OCI-LY7 (cell line): ENCODE results near the gene AMFR. TPM values are rescaled to one million over a fixed set of nuclear protein-coding genes. Genes with fewer than 3 reads are reported as not detected.

Experiments used
- BruUV-seq: library from RNA; stranded (reverse); fragments of 400-500 nt; replicated peaks from 2 replicates; lab custom pipeline; 2021; lab: Mats Ljungman, UMichigan
- CTCF ChIA-PET: fragments of 300-600 bp; sonication (Branson Sonifier 250); formaldehyde crosslinking; loops from one replicate; lab custom pipeline; 2022; ENCODE audit warnings: antibody characterized with exemption; ENCODE audit not compliant: unreplicated experiment; lab: Charles Lee
- POLR2A ChIA-PET: fragments of 300-600 bp; sonication (Branson Sonifier 250); formaldehyde crosslinking; loops from one replicate; lab custom pipeline; 2022; ENCODE audit warnings: antibody characterized with exemption; lab: Charles Lee
- DNase-seq: peaks from one replicate; pipeline ENCODE4 v3.0.0-alpha.2; 2015; ENCODE audit warnings: low spot score
- H2AFZ ChIP-seq: fragments of 200-600 bp; sonication (generic), shearing (Covaris generic); 2 replicates; pipeline ENCODE4 v1.6.1; 2014; ENCODE audit warnings: mild to moderate bottlenecking, antibody characterized with exemption, low read length, moderate library complexity
- H3K27ac ChIP-seq: fragments of 200-600 bp; sonication (generic); 2 replicates; pipeline ENCODE4 v1.5.1; 2014; ENCODE audit warnings: mixed run types, low read depth, mild to moderate bottlenecking, moderate library complexity, low read length, inconsistent platforms; ENCODE audit not compliant: poor library complexity, severe bottlenecking
- H3K36me3 ChIP-seq: fragments of 200-600 bp; sonication (generic); 2 replicates; pipeline ENCODE4 v1.6.1; 2014; ENCODE audit warnings: mild to moderate bottlenecking, antibody characterized with exemption, low read length, moderate library complexity, mixed read lengths; ENCODE audit not compliant: insufficient read depth
- H3K4me1 ChIP-seq: fragments of 200-600 bp; sonication (generic); 2 replicates; pipeline ENCODE4 v1.5.1; 2014; ENCODE audit warnings: mild to moderate bottlenecking, low read length; ENCODE audit not compliant: insufficient read depth, poor library complexity, severe bottlenecking
- H3K4me2 ChIP-seq: fragments of 200-600 bp; sonication (generic); 2 replicates; pipeline ENCODE4 v1.6.1; 2014; ENCODE audit warnings: mild to moderate bottlenecking, low read length
- H3K4me3 ChIP-seq: fragments of 200-600 bp; sonication (generic); 2 replicates; pipeline ENCODE4 v1.5.1; 2014; ENCODE audit warnings: mild to moderate bottlenecking, low read depth, low read length; ENCODE audit not compliant: poor library complexity, severe bottlenecking
- H3K79me2 ChIP-seq: fragments of 200-600 bp; sonication (generic); 2 replicates; pipeline ENCODE4 v1.6.1; 2016; ENCODE audit warnings: low read depth, mild to moderate bottlenecking, low read length, moderate library complexity, mixed read lengths; ENCODE audit not compliant: insufficient read depth
- H3K9me2 ChIP-seq: fragments of 200-600 bp; sonication (generic); 2 replicates; pipeline ENCODE4 v1.6.1; 2016; ENCODE audit warnings: mild to moderate bottlenecking, low read length, mixed read lengths; ENCODE audit not compliant: insufficient read depth
- H3K9me3 ChIP-seq: fragments of 200-600 bp; sonication (generic); 2 replicates; pipeline ENCODE4 v1.6.1; 2014; ENCODE audit warnings: mild to moderate bottlenecking, mixed run types, low read length, mixed read lengths
- H4K20me1 ChIP-seq: fragments of 200-600 bp; sonication (generic); 2 replicates; pipeline ENCODE4 v1.6.1; 2014; ENCODE audit warnings: mild to moderate bottlenecking, antibody characterized with exemption, low read length, moderate library complexity, mixed read lengths; ENCODE audit not compliant: insufficient read depth
- CTCF ChIP-seq: fragments of 200-600 bp; sonication (generic); conservative IDR thresholded peaks from 2 replicates; pipeline ENCODE4 v1.5.1; 2014; ENCODE audit warnings: mild to moderate bottlenecking, antibody characterized with exemption, low read length, moderate library complexity, mixed read lengths
- EZH2phosphoT487 ChIP-seq: fragments of 200-600 bp; sonication (generic); IDR thresholded peaks from 2 replicates; pipeline ENCODE4 v1.6.1; 2018; ENCODE audit warnings: low read depth, borderline replicate concordance, mild to moderate bottlenecking, mixed run types, antibody characterized with exemption, low read length, moderate library complexity, mixed read lengths
- intact Hi-C: fragments of 100-400 bp; cut with micrococcal nuclease; formaldehyde crosslinking; loops from one replicate; pipeline ENCODE4 v1.10.0; 2022; ENCODE audit not compliant: unreplicated experiment
- total RNA-seq, 2 experiments: library from RNA; depleted of rRNA in 1 of 2; stranded (reverse); fragments of >200 nt in 1 of 2; shearing (Covaris generic) in 1 of 2; gene quantifications; 2 replicates each; pipeline ENCODE4 v1.2.3, GENCODE V29; 2014 to 2022

Gene AMFR
- total RNA-seq, 2 experiments from 2014 or later = 87.7 to 101 TPM

DNA sequence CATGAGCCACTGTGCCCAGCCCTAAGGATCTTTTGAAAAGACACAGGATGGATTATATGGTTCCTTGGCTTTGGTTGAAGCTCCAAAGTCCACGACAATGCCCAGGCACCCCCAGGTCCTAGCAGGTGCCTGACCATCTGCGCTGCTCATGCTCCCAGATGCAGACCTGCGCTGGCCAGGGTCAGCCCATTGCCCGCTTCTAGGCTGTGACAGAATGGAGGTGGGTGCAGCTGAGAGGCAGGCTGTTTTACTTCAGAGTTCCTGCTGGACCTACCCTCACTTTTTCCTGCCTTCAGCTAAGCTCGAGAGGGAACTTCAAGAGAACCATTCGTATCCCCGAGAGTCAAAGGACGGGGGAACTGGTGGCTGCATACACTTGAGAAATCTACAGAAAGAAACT is 60.5 kb downstream of the AMFR start:
- ChIA-PET CTCF (no interaction called here), POLR2A (no interaction called here)
- DNase-seq = no peak
- no peaks in the 10 kb centered on the region for H3K4me1 ChIP-seq
- H3K4me3 ChIP-seq = no peak overlapping the region
- H3K4me2 ChIP-seq = no peak overlapping the region
- no peak for TF ChIP-seq EZH2phosphoT487
- no peak for TF ChIP-seq CTCF
- no peaks in the 10 kb centered on the region for H3K9me3 ChIP-seq
- intact Hi-C loops = no loop called here
- no peaks in the 10 kb centered on the region for H3K79me2 ChIP-seq
- H3K36me3 ChIP-seq = peaks cover 69% of the 10 kb centered on the region
- no TSS peak for BruUV-seq
- H4K20me1 ChIP-seq = no peaks in the 10 kb centered on the region
- H2AFZ ChIP-seq = no peak overlapping the region
- H3K27ac ChIP-seq = no peak overlapping the region
- no peaks in the 10 kb centered on the region for H3K9me2 ChIP-seq

DNA sequence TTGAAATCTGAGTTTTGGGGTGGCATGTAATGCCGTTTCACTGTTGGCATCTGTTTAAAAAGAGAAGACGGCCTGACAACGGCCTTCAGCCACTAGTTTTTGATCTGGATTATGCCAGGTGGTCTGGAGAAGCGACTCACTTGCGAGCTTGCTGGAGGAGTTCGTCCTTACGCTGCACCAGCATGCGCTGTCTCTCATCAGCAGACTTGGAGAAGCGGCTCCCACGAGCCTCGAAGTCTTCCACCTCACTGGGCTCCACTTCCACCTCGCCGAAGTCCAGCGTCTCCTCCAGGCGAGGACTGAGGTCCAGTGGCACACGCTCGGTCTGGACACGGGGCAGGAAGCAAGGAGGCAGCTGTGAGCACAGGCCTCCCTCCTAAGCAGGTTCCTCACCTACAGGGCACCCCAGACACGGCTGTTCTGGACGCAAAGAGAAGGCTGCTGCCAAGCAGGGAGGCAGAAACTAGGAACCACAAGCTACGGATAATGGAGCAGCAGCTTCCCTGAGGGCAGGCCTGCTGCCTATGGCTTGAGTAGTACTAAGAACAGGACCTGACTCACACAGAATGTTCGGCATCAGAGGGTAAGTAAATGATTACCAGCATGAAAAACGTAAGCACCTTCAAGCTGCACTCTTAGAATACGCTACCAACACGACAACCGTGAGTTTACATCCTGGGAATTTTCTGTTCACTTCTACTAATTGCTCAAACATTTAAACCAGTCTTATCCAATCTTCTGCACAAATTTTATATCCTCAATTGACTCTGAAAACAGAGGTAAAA is 61.4 kb downstream of the AMFR start:
- H3K79me2 ChIP-seq = no peaks in the 10 kb centered on the region
- no peaks in the 10 kb centered on the region for H4K20me1 ChIP-seq
- H3K9me3 ChIP-seq = no peaks in the 10 kb centered on the region
- H3K4me2 ChIP-seq = no peak overlapping the region
- no peaks in the 10 kb centered on the region for H3K4me1 ChIP-seq
- no peak overlapping the region for H3K27ac ChIP-seq
- DNase-seq = no peak
- CTCF ChIA-PET = no interaction called here
- POLR2A ChIA-PET = no interaction called here
- no peak overlapping the region for H2AFZ ChIP-seq
- TF ChIP-seq CTCF = no peak
- TF ChIP-seq EZH2phosphoT487 = no peak
- H3K9me2 ChIP-seq = no peaks in the 10 kb centered on the region
- no peak overlapping the region for H3K4me3 ChIP-seq
- intact Hi-C loops = no loop called here
- BruUV-seq = no TSS peak
- H3K36me3 ChIP-seq = peaks cover 60% of the 10 kb centered on the region

- DNase-seq = no peak
- peaks cover 52% of the 10 kb centered on the region for H3K36me3 ChIP-seq
These were observed 62.1 kb downstream of the AMFR start for GRCh38 chr16:56363181-56363716.

More at GRCh38 chr16:56363181-56363716, 62.1 kb downstream of the AMFR start:
- H3K9me3 ChIP-seq = no peaks in the 10 kb centered on the region
- no peaks in the 10 kb centered on the region for H3K4me1 ChIP-seq
- H3K9me2 ChIP-seq = no peaks in the 10 kb centered on the region
- CTCF ChIA-PET = no interaction called here
- TF ChIP-seq CTCF = no peak
- TF ChIP-seq EZH2phosphoT487 = no peak
- no peak overlapping the region for H2AFZ ChIP-seq
- H3K79me2 ChIP-seq = no peaks in the 10 kb centered on the region
- POLR2A ChIA-PET = no interaction called here
- H3K27ac ChIP-seq = no peak overlapping the region
- H4K20me1 ChIP-seq = no peaks in the 10 kb centered on the region
- H3K4me3 ChIP-seq = no peak overlapping the region
- BruUV-seq = no TSS peak
- intact Hi-C loops = no loop called here
- H3K4me2 ChIP-seq = no peak overlapping the region
